CD4-positive, alpha-beta T cell treated with Interferon gamma for 1 hour (primary cell): ENCODE results near the gene HOXA13.
A peak's percentile ranks its signal among the peaks of the same experiment; 100 is the strongest.

ENCODE experiments used
- DNase-seq: peaks from one replicate; pipeline ENCODE4 v3.0.0-alpha.2; 2020

The HOXA13 gene

DNA sequence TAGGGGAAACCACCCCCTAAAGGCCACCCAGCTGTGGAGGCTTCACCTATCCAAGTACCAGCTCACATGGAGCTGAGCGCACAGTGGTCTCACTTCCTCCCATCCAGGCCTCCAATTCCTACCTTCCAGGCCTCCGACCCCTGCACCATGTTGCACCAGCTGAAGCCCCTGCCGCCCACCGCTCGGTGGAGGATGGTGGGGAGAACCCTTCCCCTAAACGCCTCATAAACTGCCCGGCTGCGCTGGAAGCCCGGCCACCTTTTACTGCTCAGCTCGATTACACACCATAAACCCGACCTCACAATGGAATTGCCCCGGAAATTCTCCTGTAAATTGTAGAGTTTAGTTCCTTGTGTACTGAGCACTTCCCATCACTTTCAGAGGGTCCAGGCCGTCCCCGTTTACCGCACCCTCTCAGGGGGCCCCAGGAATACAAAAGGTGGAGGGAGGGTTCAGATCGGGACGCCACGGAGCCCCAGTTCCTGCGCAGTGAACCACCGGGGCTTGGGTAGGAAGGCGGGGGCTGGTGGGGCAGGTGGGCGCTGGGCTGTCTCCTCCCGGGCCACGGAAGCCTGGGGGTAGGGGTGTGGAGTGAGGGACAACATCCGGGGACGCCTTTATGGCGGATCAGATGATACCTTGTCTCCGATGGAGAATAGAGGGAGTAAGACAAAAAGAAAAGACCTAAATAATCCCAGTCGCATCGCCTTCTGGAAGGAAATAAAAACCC lies 42.0 kb downstream of the HOXA13 start:
- no peak for DNase-seq

DNA sequence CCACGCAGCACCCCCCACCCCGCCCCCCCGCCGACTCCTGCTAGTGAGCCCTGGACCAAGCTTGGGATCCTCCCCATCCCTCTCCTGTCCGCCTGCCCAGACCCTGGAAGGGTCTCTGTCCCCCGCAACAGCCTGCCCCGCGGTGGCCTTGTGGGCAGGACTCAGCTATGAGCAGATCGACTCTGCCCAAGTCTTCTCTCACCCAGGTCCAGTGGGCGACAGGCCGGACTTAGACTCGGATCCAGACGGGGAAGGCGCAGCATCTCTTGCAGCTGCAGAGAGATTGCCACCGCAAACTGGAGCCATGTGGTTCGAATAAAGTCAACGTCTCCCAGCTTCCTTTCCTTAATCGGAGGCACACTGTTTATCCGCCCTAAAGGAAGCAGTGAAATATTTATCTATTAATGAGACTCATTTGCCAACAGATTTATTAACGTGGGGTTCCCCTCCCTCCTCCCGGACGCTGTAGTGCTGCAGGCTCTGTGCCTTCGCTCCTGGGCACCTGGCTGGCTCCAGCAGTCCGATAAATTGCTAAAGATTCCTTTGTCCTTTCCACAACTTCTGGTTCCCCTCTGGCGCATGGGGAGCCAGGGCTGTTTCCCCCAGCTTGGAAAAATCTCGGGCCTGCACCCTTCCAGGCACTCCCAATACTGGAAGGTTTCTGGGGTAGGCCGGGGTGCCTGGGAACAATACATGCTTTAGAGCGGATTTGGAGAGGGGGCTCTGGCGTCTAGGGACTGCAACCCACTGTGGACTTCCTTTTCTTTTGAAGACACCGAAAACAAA lies 42.8 kb downstream of the HOXA13 start:
- DNase-seq: no peak

DNA sequence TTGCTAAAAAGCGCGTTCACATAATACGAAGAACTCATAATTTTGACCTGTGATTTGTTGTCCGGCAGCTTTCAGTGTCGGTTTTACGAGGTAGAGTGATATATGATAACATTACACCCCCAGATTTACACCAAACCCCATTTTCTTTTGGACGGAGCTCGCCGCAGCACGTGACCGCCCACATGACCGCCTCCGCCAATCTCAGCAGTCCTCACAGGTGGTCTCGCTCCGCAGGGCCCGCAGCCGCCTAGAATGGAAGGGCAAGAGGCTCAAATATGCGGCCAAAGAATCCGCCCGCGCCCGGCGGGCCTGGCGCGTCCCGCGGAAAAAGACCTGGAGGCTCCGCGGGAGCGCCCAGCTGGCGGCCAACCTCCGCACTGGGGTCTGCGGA lies 43.4 kb downstream of the HOXA13 start, which contains the start of gene HOXA7:
HOXA7 (minus strand) TSS at position 168 of the 391 bp plus-strand sequence; CDS start at position 38, 130 bp downstream.
- DNase-seq: no peak

DNA sequence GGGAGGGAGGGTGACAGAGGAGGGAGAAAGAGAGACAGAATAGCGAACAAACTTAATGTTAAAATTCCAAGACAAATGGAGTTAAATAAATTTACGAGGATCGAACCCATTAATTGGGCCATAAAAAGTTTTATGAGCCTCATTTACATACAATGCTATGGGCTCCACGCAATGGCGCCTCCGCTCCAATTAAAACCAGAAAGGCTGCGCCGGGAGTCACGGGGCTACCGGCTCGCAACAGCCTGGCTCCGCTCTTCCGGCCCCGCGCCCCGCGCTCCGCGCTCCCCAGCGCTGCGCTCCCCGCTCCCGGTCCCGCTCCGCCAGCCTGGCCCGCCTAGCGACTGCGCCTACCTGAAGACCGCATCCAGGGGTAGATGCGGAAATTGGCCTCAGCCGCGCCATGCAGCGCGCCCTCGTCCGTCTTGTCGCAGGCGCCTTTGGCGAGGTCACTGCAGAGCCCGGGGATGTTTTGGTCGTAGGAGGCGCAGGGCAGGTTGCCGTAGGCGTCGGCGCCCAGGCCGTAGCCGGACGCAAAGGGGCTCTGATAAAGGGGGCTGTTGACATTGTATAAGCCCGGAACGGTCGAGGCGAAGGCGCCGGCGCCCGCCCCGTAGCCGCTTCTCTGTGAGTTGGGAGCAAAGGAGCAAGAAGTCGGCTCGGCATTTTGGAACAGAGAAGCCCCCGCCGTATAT lies 43.9 kb downstream of the HOXA13 start:
- DNase-seq: no peak

DNA sequence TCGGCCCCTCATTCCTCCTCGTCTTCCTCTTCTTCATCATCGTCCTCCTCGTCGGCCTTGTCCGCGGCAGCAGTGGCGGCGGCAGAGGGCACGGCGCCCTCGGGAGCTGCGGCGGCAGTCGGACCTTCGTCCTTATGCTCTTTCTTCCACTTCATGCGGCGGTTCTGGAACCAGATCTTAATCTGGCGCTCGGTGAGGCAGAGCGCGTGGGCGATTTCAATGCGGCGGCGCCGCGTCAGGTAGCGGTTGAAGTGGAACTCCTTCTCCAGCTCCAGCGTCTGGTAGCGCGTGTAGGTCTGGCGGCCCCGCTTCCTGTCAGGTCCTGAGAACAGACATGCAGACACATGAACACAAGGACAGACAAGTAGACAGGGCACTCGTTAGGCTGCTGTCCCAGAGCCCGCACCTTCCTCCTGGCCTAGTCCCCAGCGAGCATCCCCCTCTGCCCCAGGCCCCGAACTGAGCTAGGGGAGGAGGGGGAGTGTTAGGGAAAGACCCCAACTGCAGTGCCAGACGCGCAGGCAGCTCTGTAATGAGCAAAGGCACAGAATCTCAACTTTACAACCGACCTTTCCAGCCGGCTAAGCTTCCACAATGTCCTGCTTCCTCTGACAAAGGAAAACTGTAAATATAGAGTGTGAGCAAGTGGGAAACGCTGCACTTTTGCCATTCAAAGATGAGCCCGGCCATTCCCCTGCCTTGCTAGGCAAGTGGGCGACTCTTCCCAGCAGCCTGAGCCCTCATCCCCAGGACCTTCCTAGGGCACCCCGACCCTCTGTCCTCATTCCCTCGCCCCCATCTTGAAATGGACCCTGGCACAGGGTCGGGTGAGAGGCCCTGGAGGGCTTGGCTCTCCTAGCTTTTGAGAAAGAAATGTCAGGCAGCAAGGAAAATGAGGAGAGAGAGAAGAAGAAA lies 44.7 kb downstream of the HOXA13 start:
- no peak for DNase-seq

DNA sequence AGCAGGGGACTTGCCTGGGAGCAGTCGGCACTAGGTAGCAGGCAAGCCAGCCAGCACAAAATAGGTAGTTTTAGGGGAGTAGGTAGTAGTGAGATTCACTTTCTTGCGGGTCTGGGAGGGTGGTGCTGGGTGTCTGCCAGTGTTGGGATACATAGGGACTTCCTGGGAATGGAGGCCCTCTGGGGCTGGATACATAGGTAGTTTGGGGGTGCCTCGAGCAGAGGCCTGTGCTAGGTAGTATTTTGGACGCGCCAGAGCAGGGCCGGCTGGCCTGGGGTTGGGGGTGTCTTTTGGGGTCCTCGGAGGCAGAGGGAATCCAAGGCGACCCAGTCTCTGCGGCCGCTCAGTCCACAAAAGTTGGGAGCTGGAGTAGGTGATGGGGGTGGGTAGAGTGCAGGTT lies 45.5 kb downstream of the HOXA13 start:
- DNase-seq: no peak

DNA sequence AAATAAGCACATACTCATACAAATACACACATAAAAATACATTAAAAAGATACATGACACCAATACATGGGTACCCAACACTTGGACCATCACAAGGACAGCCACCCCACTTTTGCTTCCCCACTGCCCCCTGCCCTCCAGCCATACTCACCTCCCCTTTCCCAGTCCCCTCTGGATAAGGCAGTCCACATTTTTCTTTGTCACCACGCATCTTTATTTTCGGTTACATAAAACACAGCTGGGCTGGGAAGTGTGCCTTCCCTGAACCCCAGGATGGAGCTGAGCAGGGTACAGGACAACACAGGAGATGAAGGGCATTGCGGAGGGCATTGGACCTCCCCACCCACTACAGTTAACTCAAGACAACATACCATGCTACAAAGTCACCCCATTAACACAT lies 46.4 kb downstream of the HOXA13 start:
- DNase-seq: no peak

DNA sequence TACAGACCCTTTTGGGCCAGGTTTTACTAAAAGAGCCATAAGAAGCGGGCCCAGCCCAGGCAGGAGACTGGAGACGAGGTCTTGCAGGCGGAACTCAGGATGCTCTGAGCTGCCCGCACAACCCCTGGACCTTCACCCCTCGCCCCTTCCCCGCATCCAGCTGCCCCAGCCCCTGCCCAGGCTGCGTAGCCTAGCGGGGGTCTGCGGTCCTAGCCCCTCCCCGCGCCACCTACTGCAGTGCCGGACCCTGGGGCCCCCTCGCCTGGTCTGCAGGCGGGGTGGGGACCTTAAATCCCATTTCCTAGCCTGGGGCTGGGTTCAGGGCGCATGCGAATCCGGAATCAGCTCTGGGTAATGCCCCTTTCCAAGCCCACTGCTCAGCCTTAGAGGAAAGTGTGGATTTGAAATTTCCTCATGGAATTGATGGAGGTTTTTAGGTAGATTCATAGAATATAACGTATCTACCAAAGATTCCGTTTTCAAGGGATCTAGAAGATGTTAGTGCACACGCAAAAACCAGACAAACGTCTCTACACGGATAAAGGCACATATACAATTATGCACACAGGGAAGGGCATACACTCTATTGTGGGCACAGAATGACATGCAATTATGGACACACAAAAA lies 47.0 kb downstream of the HOXA13 start:
- no peak for DNase-seq

DNA sequence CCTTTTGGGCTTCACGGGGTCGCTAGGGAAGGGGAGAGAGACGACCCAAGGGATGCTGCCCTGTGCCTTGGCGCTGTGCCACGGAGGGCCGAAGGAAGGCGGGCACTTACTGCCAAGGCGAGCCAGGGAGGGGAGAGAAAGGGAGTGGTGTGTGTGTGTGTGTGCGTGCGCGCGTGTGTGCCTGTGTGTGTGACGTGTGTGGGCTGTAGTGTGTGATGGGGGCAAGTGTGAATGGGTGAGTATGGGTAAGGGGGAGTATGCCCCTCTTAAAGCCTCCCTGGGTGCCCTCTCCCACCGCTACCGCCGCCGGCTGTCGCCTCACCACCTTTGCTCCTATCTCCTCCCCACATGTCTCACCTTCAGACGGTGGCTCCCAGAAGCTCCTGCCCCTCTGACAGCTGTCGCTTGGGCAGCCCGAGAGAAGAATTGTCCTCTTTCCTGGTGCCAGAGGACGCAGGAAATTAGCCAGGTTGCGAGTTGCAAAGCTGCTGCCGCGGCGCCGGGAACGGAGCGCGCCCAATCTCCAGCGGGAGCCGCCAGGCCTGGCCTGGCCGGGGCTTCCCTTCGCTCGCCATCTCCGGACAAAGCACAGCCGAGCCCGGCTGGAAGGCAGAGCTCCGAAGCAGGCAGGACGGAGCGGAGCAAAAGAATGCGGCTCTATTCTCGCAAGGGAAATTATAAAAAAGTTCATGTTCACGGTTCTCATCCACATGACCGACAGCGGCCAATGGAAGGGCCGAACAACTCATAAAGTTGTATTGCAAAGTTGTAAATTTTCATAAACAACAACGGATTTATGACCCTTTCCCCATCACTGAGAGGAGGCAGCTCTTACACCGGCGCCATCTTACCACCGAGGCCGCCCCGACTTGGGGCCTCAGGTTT lies 47.7 kb downstream of the HOXA13 start, which contains the start of gene HOXA3:
HOXA3 (minus strand) TSS at position 653 of the 885 bp plus-strand sequence. CDS start 41,943 bp downstream, outside the sequence.
- DNase-seq: no peak

DNA sequence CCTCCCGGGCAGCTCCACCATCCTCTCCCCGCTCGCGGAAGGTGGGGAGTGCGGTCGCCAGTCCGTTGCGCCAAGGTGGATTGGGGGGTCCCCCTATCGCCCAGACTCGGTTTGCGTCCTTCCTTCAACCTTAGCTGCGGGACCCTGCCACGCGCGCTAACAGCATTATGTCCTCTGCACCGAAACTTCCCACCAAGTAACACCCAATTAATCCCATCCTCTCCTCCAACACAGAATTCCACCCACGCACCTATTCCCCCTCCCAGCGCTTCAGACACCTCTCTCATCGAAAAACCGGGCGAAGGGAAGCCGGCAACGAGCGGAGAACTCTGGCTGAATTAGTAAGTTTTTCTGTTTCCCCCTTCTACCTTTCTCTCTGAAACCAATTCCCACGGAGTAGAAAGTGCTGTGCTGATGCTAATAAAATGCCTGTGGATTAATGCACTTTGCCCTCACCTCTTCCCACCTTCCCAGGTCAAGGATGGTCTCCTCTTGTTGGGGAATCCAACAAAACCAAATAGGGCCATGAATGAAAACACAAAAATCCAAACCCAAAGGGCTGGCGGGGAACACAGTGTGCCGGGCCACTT lies 48.5 kb downstream of the HOXA13 start:
- no peak for DNase-seq

DNA sequence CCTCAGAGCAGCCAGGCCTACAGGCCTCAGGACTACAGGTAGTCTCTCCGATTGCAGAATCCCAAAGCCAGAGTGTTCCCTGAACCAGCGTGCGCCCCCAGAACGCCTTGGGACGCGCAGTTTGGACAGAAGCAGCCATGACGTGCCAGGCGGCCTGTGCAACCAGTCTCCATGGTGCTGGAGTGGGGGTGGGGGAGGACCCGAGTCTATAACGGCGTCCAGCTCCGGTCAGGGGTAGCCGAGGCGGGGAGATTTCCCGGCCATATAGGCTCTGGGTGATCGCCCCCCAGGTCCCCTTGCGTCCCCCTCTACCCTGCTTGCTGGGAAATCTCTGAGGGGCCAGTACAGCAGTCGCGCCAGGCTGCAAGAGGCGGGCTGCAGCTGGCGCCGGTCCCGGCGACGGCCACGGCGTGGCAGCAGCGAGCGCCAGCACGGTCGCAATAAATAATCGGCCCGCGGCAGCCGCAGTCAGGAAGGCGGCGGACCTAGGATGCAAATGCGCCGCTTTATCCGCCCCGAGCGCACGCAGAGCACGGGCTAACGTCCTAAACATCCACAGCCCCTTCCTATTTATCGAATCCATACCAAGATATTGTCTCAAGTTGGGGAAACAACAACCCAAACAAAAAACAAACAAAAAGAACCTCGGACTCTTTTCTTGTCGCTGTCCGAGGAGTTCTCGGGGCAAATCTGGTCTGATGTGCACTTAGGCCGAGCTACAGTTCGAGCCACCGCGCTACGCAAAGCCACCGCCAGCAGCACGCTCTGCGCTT lies 49.1 kb downstream of the HOXA13 start:
- peak; percentile 54 for DNase-seq

DNA sequence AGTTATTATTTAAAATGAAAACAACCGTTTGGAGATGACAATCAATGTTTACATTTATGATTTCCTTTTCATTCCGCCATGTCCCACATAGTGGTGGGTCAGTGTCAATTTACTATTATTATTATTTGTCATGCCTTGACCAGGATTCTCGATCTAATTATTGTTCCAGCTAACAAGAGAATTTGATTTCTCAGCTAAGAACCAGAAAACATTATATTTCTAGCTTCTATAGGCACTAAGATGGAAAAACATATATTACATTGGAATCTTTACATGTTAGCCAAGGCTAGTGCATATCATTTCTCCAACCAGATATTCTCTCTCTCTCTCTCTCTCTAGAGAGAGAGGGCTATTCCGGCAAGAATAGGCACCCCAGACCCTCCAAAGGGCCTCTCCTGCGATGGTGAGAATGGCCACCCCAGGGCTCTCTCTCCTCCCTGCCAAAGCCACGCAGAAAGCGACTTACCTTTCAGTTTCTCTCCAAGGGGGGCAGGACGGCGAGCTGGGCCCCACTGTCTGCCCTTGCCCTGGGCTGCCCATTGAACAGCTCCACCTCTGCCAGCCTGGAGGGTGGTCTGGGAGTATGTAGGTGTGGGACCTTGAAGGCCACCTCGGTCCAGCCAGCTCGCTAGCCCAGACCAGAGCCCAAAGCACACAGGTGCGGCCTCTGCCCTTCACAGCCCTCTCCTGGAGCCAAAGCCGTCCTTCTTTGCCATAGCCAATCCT lies 49.9 kb downstream of the HOXA13 start:
- no peak for DNase-seq

DNA sequence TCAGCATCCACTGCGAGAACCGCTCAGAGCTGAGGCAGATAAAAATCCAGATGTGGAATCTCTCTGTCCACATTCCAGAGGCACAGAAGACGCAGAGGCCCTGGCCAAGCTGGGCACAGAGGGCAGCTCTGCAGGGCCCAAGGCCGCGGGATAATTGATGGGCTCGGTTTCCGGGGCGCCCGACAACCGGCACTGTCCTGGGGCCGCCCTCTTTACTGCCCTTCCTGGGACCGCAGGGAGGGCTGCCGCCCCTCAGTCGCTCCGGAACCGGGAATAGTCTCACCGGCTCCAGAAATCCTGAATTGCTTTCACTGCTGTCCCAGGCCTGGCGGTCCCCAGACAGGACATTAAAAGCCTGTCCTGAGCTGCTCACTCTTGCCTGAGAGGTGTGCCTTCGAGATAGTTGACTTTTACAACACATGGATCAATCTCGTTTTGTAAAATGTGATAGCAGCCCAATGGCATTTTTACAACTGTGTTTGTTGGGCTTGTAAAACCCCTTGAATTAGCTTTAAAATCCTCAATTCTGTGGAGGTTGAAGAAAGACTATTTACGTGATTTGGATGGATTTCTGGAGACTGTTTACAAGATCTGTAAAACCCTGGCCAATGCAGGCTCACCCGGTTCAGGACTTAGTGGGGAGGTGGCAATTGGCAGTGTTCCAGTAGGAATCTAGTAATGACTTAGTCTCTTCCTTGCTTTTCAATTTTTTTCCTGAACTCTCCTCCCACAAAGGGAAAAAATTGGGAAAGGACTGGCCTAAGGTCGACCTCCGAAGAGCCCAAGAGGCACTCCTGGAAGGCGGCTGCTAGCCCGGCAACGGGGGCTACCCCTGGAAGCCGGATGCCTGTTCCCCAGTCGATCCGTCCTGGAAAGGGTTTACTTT lies 50.9 kb downstream of the HOXA13 start:
- DNase-seq: no peak

DNA sequence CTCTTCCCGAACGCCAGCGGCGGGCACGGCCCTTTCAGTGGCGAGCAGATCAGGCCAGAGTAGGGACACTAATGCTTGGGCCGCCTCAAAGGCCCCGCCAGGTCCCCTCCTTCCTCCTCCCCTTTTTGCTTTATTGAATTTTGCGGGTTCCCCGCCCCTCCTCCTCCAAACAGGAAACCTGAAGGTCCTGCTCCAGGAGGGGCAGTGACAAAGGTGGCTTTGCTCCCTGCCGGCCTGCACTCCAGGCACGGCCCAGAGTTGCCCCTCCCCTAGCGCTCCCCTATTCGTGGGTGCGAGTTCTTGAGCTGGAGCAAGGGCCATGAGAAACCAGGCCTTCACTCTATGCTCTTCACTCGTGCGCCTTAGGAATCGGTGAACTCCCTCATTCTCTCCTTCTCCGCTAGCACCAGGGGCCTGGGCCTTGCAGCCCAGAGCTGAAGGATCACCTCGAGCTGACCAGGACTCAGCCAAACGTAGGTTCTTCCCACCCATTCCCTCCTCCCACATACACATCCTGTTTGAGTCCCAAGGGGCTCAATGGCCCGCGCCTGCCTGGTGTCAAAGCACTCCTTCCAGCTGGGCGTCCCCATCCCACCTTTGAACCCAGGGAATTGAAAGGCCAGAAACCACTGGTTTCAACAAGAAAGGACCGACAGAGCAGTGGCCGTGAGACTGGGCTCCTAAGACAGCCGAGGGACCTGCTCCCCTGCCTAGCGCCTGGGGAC lies 51.7 kb downstream of the HOXA13 start:
- no peak for DNase-seq

DNA sequence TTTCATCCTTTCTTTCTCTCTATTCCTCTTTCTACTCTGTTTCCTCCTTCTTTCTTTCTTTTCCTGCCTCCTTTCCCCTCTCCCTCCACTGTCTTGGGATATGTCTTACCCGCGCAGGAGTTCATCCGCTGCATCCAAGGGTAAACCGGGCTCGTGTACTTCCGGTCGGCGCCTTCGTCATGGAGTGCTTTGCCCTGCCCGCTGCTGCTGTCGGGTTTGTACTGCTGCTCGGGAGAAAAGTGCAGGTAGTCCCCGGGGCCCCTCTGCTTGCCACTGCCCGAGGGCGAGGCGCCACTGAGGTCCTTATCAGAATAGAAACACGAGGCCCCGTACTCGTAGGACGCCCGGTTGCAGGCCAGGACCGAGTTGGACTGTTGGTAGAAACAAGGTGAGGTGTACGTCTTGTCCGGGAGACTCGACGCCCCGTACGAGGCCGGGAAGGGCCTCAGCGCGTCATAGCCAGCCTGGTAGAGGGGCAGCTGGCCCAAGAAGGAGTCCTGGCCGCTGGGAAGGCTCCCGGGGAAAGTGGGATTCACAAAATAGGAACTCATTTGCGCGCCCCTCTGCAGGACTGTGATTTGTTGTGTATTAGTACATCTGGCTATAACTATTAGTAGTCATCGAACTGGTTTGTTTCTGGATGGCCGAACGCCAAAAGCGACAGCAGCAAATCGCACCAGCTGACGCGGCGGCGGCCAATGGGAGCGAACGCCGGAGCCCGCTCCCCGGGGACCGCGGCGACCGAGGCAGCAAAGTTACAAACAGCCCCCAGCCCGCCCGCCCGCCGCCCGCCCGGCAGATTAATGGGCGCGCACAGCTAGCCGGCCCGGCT lies 52.5 kb downstream of the HOXA13 start, which contains the start of gene HOXA6:
HOXA6 (minus strand) TSS at position 576 of the 832 bp plus-strand sequence; CDS start at position 551, 25 bp downstream.
- no peak for DNase-seq
